PC-9 (cell line): ENCODE data around the gene LY6G6F.

Source experiments
- EZH2 ChIP-seq: fragments of 200-600 bp; sonication (generic); IDR thresholded peaks from 2 replicates; pipeline ENCODE4 v1.8.0; 2017; ENCODE audit warnings: antibody characterized with exemption, low read depth
- TF ChIP-seq, protein P1 (sequence below): fragments of 200-600 bp; sonication (generic); conservative IDR thresholded peaks from 2 replicates; pipeline ENCODE4 v1.6.1; 2017; ENCODE audit warnings: mixed run types, antibody characterized with exemption, mild to moderate bottlenecking, moderate library complexity

- TF ChIP-seq, protein P1, sequence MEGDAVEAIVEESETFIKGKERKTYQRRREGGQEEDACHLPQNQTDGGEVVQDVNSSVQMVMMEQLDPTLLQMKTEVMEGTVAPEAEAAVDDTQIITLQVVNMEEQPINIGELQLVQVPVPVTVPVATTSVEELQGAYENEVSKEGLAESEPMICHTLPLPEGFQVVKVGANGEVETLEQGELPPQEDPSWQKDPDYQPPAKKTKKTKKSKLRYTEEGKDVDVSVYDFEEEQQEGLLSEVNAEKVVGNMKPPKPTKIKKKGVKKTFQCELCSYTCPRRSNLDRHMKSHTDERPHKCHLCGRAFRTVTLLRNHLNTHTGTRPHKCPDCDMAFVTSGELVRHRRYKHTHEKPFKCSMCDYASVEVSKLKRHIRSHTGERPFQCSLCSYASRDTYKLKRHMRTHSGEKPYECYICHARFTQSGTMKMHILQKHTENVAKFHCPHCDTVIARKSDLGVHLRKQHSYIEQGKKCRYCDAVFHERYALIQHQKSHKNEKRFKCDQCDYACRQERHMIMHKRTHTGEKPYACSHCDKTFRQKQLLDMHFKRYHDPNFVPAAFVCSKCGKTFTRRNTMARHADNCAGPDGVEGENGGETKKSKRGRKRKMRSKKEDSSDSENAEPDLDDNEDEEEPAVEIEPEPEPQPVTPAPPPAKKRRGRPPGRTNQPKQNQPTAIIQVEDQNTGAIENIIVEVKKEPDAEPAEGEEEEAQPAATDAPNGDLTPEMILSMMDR = no peak
- no peak for TF ChIP-seq EZH2
Observed at GRCh38 chr6:31690231-31691077, 16.2 kb upstream of the LY6G6F start.
